ENCODE measurements around the gene EGFL7.
A peak's percentile ranks its signal among the peaks of the same experiment; 100 is the strongest.

EGFL7 gene

DNA sequence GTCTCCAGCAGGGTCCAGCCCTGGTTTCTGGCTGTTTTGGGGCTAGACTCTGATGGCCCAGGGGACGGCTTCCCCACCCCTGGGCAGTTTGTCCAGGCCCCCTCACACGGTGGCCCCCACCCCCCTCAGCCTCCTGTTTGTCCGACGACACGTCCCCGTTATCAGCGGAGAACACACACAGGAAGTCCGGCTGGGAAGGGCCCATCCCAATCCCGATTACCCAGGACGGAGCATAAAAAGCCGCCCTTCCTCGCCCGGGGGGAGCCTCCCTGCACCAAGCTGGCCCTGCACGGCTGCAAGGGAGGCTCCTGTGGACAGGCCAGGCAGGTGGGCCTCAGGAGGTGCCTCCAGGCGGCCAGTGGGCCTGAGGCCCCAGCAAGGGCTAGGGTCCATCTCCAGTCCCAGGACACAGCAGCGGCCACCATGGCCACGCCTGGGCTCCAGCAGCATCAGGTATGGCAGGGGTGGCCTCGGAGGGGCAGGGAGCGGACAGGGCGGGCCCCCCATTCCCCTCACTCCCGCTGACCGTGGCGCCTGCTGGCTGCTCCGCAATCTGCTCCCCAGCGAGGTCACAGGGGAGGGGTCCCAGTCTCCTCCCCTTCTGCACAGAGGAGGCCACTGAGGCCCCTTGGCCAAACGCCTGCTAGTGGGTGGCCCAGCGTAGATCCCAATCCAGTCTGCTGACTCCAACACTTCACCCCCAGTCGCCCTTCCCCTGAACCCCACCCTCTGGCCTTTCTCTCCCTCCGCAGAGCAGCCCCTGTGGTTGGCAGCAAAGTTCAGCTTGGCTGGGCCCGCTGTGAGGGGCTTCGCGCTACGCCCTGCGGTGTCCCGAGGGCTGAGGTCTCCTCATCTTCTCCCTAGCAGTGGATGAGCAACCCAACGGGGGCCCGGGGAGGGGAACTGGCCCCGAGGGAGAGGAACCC lies at the start of gene EGFL7:
EGFL7 (plus strand) TSS at position 261 of the 926 bp plus-strand sequence. CDS start 5,367 bp downstream, outside the sequence.
- no peak for DNase-seq

DNA sequence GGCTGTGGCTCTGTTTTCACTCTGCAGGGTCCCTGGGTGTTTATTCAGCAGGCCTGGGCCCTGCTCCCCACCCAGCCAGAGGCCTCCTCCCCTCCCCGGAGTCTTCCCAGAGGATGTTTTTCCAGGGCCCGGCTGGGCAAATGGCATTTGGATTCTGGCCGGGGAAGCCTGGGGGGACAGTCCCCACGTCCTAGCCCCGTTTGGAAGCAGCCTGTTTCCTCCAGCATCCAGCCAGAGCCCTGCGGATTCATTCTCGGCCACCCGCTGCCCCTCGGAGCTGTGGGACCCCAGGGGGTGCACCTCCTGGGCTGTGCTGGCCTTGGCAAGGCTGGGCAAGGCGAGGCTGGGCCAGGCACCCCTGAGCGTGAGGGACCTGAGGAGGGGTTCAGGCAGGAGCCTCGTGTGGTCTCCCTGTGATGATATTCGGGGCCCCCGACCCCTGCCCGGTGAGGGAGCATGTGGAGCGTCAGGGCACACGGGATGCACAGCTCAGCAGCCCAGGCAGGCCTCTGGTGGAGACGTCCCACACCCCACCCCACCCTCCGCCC lies 48.8 kb upstream of the EGFL7 start:
- no peak for DNase-seq

DNA sequence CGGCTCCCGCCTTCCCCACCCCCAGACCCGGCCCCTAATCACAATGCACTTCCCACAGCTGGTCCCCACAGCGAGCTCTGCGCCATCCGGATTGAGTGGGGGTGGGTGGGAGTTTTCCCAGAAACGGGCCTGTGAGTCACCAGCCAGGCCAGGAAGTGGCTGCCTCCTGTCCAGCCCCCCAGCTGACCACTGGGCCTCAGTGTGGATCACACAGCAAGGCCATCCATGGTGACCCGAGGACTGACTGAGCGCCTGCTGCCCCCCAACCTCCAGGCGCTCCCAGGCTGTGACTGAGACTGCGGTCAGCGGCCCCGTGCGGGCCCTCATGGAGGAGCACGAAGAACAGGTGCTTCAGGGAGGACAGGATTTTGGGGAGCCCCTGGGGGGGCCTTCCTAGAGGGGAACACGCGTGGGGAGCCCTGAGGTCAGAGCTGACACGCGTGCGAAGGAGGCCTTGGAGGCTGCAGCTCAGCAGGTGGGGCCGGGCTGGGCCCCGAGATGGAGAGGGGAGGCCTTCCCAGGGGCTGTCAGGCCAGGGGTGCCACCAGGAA lies 48.3 kb upstream of the EGFL7 start:
- DNase-seq, result no peak

DNA sequence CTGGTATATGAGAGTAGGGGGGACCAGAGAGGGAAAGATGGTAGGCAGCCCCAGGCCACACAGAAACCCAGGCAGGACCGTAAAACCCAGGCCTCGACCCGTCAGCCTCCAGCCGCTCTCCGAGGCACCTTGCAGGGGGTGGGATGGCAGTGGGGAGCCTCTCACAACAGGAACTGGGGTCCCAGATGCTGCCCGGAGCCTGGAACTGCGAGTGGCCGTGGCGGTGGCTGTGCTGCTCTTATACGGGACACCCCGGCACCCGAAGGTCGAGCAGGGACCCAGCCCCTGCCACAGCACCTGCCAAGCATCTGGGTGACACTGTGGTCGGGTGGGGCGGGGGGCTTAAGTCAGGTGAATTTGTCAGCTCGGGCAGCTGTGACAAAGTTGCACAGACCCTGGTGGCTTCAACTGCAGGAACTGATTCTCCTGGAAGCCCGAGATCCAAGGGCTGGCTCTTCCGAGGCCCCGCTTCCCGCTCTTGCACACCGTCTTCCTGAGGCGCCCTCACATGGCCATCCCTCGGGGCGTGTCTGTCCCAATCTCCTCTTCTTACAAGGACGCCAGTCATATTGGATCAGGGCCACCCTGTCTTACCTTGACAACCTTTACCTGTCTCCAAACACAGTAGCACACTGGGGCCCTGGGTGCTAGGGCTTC lies 47.6 kb upstream of the EGFL7 start:
- DNase-seq, result peak; percentile 53

DNA sequence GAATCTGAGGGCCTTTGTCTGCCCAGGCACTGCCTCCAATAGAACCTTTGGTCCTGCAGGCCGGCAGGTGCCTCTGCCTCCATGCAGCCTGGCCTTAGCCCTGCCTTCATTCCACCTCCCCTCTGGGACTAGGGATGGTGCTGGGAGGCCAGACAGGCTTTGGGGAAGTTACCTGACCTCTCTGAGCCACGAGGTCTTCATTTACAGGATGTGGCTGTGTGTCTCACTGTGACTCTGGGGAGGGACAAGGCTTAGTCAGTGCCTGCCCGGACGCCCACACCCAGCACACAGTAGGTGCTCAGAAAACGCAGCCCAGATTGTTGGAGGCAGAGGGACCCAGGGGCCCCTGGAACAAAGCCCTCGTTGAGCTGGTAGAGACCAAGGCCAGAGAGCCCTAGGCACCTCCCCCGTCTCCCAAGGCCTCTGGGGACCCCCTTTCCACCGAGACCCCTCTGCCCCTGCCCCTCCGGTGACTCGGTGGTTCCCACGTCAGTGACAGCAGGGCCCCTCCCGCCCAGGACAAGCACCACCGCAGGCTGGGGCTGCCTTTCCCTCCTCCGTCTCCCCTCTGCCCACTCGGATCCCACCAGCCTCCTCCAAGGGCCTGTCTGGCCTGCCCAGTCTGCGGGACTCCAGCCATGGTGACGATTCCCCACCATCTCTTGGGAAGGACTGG lies 46.9 kb upstream of the EGFL7 start:
- DNase-seq, result no peak

DNA sequence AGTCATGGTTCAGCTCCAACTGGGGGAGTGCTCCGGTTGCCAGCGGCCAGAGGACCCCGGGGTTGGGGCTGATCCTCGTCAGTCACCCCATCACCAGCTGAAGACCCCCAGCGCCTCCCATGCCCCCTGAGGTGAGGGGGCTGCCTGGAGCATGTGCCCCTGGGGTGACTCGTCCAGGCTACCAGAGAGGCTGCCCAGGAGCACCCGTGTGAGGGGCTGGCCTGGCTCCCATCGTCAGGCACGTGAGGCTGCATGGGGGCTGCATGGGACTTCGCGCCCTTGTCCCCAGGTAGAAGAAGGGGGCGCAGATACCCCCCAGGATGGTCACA lies 46.4 kb upstream of the EGFL7 start:
- no peak for DNase-seq

DNA sequence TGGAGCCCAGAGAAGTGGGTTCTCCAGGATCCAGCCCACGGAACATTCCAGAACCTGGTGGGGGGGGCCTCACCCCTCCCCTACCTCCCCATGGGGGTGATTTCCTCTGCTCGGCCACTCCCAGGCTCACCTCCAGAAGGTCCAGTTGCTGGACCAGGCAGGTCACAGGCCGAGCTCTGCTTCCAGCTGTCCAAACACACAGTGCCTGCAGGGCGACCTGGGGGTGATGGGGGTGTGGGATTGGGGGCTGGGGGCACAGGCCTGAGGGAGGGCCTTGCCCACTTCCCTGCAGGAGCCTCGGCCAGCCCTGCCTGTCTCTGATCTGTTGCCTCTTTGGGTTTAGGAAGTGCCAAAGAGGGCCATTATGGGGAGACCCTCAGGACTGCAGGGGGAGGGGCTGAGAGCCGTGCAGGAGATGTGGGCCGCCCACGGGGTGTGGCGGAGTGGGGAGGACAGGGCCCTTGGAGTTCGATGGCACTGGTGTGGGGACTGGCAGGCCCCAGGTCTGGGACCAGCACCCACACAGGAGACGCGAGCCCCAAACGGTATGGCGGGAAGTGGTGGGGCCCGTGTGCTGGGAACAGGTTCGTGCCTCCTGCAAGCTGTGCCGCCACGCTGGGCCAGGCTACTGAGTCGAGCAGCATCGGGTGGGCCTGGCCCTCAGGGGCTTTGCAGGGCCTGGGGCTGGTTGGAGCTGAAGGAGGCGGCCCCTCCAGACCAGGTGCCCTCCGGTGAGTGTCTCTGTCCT lies 45.6 kb upstream of the EGFL7 start:
- no peak for DNase-seq

DNA sequence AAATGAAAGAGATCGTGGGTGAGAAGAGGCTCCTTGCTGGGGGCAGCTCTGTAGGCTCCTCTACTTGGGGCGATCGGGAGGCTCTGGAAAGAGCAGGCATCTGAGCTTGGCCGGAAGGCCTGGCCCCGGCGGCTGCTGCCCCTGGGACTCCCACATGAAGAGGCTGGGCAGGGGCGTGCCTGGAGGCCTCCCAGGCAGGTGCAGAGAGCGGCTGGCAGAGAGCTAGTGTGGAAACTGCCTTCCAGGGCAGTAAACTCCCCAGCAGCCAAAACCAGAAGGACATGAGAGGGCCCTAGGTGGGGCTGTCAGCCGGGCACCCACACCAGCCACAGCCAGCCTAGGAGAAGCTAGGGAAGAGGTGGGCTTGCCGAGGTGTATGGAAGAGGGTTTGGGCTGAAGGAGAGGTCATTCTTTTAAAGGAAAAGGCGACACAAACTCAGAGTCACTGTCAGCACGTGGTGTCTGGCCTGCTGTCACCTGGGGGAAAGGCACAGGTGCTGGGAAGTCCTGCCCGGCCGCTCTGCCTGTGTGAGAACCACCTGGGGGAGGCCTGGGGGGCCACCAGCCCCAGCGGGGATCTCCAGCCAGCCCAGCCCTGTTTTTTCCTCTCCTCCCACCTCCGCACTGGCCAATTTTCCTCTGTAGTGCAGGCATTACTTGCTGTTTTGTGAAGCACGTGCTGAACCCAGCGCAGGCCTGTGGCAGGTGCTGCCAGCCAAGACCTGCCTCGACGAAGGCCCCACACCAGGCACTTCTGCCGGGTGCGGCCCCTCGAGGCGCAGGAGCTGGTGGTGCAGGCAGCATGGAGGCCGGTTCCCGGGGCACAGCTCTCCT lies 44.8 kb upstream of the EGFL7 start:
- no peak for DNase-seq

DNA sequence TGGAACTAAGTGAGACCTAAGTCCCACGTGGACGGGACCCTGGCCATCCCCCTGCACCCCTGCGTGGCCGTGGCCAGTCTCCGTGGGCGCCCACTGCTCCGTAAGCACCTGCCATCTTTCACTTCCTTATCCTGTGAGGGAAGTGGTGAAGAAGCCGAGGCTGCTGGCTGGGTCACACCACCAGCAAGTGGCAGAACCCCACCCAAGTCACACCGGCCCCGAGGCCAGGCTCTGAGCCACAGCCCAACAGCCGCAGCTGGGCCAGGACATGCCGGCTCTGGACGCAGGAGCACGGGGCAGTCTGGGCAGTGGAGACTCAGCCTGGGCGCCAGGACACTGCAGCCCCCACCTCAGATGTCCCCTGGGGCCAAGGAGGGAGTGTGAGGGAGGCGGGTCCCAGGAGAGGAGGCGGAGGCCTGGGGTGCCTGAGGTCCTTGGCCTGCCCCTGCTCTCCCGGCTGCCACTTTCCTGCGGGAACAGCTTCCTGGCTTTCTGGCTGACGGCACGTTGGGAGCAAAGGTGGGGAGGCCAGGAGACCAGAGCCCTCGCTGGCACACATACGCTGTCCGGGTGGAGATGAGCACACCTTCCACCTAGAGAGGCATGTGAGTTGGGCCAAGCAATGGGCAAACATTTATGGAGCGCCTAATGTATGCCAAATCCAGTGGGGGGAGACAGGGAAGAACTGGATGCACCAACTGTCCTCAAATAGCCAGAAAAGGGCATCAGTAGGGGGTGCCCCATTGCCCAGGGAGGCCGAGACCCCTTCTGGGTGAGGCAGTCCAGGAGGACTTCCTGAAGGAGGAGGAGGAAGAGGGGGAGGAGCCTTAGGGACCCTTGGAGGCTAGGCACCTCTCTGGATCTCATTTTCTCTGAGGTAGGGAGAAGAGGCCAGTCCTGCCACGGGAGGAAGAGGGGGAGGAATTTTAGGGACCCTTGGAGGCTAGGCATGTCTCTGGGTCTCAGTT lies 43.9 kb upstream of the EGFL7 start:
- DNase-seq, result no peak

DNA sequence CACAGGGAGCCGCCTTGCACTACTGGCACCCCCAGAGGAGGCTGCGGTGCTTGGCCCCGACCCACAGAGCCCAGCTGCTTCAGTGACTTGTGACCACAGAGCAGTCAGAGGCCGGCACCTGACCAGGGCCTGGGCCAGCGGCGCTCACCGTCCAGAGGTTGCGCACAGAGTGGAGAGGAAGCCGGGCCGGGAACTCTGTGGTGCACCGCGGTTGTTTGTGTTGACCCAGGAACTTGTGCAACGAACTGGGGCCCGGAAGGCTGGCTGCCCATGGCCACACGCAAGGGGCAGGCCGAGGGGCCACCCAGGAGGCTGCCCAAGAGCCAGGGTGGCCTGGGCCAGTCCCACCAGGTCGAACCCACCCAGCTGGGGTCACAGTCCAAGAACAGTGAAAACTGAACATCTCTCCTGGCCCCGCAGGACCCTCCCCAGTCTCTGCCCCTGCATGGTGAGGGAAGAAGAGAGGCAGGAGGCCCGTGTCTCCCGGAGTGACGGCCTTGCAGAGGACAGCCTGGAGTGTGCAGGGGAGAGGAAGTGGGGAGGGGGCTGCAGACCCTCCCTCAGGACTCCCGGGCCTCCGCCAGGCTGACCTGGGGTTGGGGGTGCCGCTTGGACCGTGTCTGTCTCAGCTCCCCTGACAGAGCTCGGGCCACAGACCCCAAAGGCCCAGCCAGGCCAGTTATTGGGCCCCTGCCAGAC lies 42.8 kb upstream of the EGFL7 start:
- DNase-seq, result no peak

DNA sequence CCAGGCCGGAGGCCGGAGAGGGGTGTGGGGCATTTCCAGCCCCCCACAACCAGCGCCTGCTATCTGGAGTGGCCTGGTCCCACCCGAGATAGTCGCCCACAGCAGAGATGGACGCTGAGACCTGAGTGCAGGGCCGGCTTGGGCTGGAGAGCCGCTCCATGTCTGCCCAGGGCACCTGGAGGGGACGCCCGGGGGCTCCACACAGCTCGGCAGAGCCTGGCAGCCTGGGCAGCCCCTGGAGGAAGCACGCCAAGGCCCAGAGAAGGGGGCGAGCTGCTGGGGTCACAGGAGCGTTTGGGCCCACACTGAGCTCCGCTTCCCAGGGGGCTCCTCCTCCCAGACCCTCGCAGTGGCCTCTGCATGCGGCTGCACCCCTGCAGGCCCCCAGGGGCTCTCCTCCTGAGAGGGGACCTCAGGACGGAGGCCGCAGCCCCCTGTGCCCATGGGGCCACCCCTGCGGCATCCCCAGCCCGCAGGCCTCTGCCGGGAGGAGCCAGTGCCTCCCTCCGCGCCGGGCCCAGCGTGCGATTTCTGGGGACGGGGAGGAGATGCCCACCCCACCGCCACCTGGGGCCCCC lies 42.2 kb upstream of the EGFL7 start:
- DNase-seq, result no peak

DNA sequence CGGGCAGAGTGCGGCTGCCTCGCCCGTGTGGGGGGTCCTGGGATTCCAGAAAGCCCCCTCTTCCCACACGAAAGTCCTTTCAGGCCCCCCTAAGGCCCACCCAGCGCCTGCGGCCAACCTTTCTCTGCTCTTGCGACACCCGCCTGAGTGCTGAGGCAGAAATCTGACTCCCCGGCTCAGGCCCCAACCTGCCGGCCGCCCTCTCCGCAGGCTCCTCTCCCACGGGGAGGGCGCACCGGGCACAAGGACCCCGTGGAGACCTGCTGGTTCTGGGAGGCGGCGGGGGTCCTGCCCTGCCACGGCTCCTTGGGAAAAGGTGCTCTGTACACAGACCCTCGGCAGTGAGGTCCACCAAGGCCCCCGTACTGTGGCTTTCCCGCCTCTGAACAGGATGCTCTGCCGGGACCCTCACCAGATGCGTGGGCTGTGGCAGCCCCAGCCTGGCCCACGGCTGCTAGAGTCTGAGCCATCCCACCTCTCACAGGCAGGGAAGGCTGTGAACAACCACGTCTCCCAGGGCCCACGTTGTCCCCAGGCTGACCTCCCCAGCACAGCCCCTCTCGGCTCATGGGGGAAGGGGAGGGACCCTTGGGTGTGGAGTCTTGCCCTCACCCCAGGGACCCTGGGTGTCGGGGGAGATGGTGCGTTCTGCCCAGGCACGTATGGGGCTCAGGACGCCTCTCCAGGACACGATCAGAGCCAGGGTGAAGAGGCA lies 41.5 kb upstream of the EGFL7 start:
- DNase-seq, result peak; percentile 68

DNA sequence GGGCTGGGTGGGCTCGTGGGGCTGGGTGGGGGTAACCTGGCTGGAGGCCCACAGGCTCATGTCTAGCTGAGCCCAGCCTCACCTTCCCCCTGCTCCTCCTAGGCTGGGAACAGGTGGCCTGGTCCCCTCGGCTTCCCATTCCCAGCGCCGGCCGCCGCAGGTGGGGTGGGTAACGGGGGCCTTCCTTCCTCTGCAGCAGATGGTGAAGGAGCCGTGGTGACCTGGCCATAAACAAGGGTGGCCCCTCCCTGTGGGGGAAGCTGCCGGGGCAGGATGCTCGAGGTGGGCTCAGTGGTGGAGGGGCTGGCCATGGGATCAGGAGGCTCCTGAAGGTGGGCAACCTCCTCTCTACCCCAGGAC lies 41.0 kb upstream of the EGFL7 start:
- DNase-seq, result no peak

DNA sequence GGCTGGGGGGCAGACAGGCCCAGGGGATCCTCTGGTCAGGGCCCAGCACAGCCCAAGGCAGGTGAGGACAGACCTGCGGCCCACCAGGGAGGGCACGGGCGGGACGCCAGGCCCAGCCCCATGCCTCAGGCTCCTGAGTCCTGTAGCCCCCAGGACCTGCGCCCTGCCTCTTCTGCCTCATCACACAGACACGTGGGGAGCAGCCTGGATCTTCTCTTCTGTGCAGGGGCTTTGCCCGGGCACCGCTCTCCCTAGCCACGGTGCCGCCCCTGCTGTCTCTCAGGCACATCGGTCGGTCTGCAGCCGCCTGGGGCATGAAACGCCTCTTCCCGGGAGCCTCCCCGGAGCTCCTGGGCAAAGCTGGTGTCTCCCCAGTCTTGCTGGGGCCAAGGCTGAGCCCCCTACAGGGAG lies 40.2 kb upstream of the EGFL7 start:
- DNase-seq, result no peak

DNA sequence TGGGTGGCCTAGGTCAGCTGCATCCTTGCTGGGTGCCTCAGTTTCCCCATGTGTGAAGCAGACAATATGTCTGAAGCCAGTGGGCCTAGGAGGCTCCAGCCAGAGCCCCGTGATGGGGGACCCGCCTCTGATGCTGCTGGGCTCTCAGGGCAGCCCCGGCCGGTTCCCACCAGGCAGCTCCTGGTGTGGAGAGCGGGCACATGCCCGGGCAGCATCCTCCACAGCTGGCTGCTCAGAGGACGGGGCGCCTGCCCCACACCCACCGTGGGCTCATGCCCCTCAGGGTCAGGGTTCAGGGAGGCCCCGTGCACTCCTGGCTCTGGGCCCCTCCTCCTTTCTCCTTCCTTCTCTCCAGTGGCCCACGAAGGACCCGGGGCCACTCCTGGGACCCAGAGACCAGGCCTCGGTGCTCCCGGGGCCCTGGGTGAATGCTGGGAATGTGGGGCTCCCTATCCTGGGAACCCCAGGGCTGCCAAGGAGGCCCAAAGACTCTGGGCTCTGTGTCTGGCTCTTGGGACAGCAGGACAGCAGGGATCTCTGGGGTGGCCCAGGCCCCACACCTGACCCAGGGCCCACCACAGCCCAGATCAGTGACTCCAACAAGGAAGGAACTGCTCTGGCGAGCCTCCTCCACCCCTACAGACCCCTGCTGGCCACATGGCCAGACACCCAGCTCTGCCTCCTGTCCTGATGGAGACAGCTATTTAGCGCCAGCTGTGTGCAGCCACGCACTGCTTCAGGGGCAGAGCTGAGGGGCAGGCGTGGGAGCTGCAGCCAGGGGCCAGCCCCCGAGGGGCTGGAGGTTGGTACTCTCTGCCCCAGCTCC lies 39.5 kb upstream of the EGFL7 start:
- no peak for DNase-seq

DNA sequence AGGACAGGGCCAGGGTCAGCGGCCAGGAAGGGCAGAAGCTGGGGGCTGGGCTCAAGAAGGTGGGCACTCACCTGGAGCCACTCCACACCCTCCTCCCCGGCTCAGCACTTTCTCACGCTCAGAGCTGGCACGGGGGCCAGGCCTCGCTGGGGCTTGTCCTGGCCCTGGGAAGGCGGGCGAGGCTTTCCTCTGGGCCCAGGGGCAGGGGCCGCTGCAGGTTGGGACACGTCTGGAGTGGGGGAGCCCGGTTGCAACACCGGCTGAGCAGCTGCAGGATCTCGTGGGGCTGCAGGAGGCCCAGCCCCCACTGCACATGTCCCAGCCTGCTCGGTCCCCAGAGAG lies 38.9 kb upstream of the EGFL7 start:
- no peak for DNase-seq

DNA sequence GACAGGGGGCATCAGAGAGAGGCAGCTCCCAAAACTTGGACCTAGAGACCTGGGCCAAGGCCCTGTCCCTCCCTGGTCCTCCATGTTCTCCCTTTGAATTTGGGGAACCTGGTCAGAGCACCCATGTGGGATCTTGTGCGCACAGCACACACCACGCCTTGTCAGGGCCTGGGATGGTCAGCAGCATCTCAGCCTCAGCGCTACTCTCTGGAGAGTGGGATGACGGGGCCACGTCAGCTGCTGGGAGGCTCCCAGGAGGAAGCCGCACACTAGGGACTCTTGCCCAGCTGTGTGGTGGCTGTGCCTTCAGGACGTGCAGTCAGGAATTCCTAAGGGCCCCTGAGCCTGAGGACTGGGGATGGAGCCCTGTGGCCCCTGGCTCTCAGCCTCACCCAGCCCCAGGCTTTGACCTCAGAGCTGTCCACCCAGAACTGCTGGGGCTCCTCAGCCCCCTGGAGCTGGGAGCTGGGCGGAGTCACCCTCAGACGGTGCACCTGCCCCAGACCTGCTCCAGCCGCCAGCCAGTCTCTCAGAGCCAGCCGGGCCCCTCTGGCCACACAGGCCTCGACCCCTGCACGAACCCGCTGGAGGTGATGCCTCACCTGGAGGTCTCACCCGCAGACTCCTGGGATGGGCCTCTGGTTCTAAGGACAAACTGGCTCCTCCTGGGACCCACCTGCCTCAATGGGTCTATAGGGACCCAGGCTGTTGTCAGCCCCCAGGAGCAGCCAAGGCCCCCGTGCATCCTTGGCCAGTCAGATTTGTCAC lies 38.3 kb upstream of the EGFL7 start:
- DNase-seq, result no peak

All from eye (tissue), 1 donor.